Measurements from ENCODE around the gene REV3L.
"Not testable (repeated sequence)": the region's sequence is repeated elsewhere in the genome, so short reads cannot be mapped to it uniquely, and the experiment has no call there.

The REV3L gene

GRCh38 chr6:111482959-111483735 is at the start of gene REV3L:
REV3L (minus strand) TSS chr6:111483218; CDS start chr6:111482888, 330 bp downstream.
- peak; percentile 82 for DNase-seq (ENCODE audit: low read depth)

GRCh38 chr6:111531185-111531584 is 48.2 kb upstream of the REV3L start:
- DNase-seq (ENCODE audit: low read depth), result no peak

GRCh38 chr6:111530667-111531066 is 47.6 kb upstream of the REV3L start:
- no peak for DNase-seq (ENCODE audit: low read depth)

GRCh38 chr6:111530218-111530617 is 47.2 kb upstream of the REV3L start:
- no peak for DNase-seq (ENCODE audit: low read depth)

- no peak for DNase-seq (ENCODE audit: low read depth)
These were observed 44.3 kb upstream of the REV3L start for GRCh38 chr6:111527367-111527766.

- no peak for DNase-seq (ENCODE audit: low read depth)
These were observed 41.7 kb upstream of the REV3L start for GRCh38 chr6:111524735-111525134.

GRCh38 chr6:111524252-111524651 is 41.2 kb upstream of the REV3L start:
- DNase-seq (ENCODE audit: low read depth), result no peak

- no peak for DNase-seq (ENCODE audit: low read depth)
These were observed 40.6 kb upstream of the REV3L start for GRCh38 chr6:111523484-111524167.

- no peak for DNase-seq (ENCODE audit: low read depth)
These were observed 39.5 kb upstream of the REV3L start for GRCh38 chr6:111522393-111523020.

GRCh38 chr6:111521497-111522270 is 38.7 kb upstream of the REV3L start:
- no peak for DNase-seq (ENCODE audit: low read depth)

GRCh38 chr6:111520524-111520923 is 37.5 kb upstream of the REV3L start:
- no peak for DNase-seq (ENCODE audit: low read depth)

- no peak for DNase-seq (ENCODE audit: low read depth)
These were observed 34.9 kb upstream of the REV3L start for GRCh38 chr6:111517965-111518364.

GRCh38 chr6:111515259-111515658 is 32.2 kb upstream of the REV3L start:
- DNase-seq (ENCODE audit: low read depth), result no peak

- DNase-seq (ENCODE audit: low read depth), result not testable (repeated sequence)
These were observed 31.5 kb upstream of the REV3L start for GRCh38 chr6:111514531-111514930.

- not testable (repeated sequence) for DNase-seq (ENCODE audit: low read depth)
These were observed 24.2 kb upstream of the REV3L start for GRCh38 chr6:111507219-111507618.

- DNase-seq (ENCODE audit: low read depth), result not testable (repeated sequence)
These were observed 22.5 kb upstream of the REV3L start for GRCh38 chr6:111505498-111505897.

- DNase-seq (ENCODE audit: low read depth), result no peak
These were observed 20.6 kb upstream of the REV3L start for GRCh38 chr6:111503660-111504059.

GRCh38 chr6:111503194-111503593 is 20.2 kb upstream of the REV3L start:
- DNase-seq (ENCODE audit: low read depth), result no peak

GRCh38 chr6:111502154-111502553 is 19.1 kb upstream of the REV3L start:
- no peak for DNase-seq (ENCODE audit: low read depth)

- DNase-seq (ENCODE audit: low read depth), result no peak
These were observed 16.3 kb upstream of the REV3L start for GRCh38 chr6:111499269-111499793.

GRCh38 chr6:111494951-111495635 is 12.1 kb upstream of the REV3L start:
- no peak for DNase-seq (ENCODE audit: low read depth)

Data from activated T-cell treated with anti-CD3 and anti-CD28 coated beads for 48 hours (primary cell).